ENCODE data around the gene OR51I2.

GRCh38 chr11:5500393-5500801, 51.3 kb downstream of the OR51I2 start:
- TF ChIP-seq, protein P1, sequence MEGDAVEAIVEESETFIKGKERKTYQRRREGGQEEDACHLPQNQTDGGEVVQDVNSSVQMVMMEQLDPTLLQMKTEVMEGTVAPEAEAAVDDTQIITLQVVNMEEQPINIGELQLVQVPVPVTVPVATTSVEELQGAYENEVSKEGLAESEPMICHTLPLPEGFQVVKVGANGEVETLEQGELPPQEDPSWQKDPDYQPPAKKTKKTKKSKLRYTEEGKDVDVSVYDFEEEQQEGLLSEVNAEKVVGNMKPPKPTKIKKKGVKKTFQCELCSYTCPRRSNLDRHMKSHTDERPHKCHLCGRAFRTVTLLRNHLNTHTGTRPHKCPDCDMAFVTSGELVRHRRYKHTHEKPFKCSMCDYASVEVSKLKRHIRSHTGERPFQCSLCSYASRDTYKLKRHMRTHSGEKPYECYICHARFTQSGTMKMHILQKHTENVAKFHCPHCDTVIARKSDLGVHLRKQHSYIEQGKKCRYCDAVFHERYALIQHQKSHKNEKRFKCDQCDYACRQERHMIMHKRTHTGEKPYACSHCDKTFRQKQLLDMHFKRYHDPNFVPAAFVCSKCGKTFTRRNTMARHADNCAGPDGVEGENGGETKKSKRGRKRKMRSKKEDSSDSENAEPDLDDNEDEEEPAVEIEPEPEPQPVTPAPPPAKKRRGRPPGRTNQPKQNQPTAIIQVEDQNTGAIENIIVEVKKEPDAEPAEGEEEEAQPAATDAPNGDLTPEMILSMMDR (IDR thresholded peaks at IDR 0.05): no peak
- no peak for TF ChIP-seq EZH2phosphoT487 (IDR thresholded peaks at IDR 0.05)
- TF ChIP-seq EZH2 (IDR thresholded peaks at IDR 0.05): no peak
